Measurements from ENCODE around the gene BRSK1.

BRSK1 gene

GRCh38 chr19:55284405-55285058, 735 bp downstream of the BRSK1 start:
- ChIA-PET POLR2A (no interaction called here), CTCF (no interaction called here)
- no peak for DNase-seq (ENCODE audit: extremely low spot score)
- TF ChIP-seq CTCF (IDR thresholded peaks at IDR 0.05; ENCODE audit: control extremely low read depth, extremely low read depth, low read depth, missing control alignments) = no peak

GRCh38 chr19:55285229-55285890, 1.6 kb downstream of the BRSK1 start:
- no peak for TF ChIP-seq CTCF (IDR thresholded peaks at IDR 0.05; ENCODE audit: control extremely low read depth, extremely low read depth, low read depth, missing control alignments)
- ChIA-PET POLR2A (no interaction called here), CTCF (no interaction called here)
- DNase-seq (ENCODE audit: extremely low spot score) = no peak

- POLR2A ChIA-PET = no interaction called here
- no peak for DNase-seq (ENCODE audit: extremely low spot score)
Measured at GRCh38 chr19:55287361-55288079, 3.7 kb downstream of the BRSK1 start.

GRCh38 chr19:55289117-55289796, 5.5 kb downstream of the BRSK1 start:
- no peak for DNase-seq (ENCODE audit: extremely low spot score)
- ChIA-PET POLR2A (no interaction called here), CTCF (interaction anchor here (6.6 kb wide), 1 partner anchor 13 kb away, joined by 80 read pairs; no protein-coding TSS in a partner anchor)
- TF ChIP-seq CTCF (IDR thresholded peaks at IDR 0.05; ENCODE audit: control extremely low read depth, extremely low read depth, low read depth, missing control alignments) = no peak

More at GRCh38 chr19:55287361-55288079, 3.7 kb downstream of the BRSK1 start:
- CTCF ChIA-PET = interaction anchor here (1.0 to 1.3 kb wide), 3 partner anchors 14 to 216 kb away, joined by 3 to 5 read pairs (median 4); no protein-coding TSS in a partner anchor
- TF ChIP-seq CTCF (IDR thresholded peaks at IDR 0.05; ENCODE audit: control extremely low read depth, extremely low read depth, low read depth, missing control alignments) = no peak

GRCh38 chr19:55297267-55297666, 13.5 kb downstream of the BRSK1 start:
- ChIA-PET CTCF (interaction anchor here (1.8 kb wide), 1 partner anchor 87 kb away, joined by 5 read pairs; the partner anchor contains the start of gene TMEM238), POLR2A (no interaction called here)
- no peak for DNase-seq (ENCODE audit: extremely low spot score)
- TF ChIP-seq CTCF (IDR thresholded peaks at IDR 0.05; ENCODE audit: control extremely low read depth, extremely low read depth, low read depth, missing control alignments) = no peak

- POLR2A ChIA-PET = no interaction called here
- CTCF ChIA-PET = interaction anchor here (2.4 to 3.8 kb wide), 2 partner anchors 8 to 17 kb away, joined by 9 to 80 read pairs; no protein-coding TSS in a partner anchor
- TF ChIP-seq CTCF (IDR thresholded peaks at IDR 0.05; ENCODE audit: control extremely low read depth, extremely low read depth, low read depth, missing control alignments) = no peak
- DNase-seq (ENCODE audit: extremely low spot score) = no peak
Measured at GRCh38 chr19:55299991-55300390, 16.2 kb downstream of the BRSK1 start.

All from GM10248 (cell line).